ENCODE results near the gene RAPGEF4.

Gene RAPGEF4

GRCh38 chr2:172951554-172951953 is 215.9 kb downstream of the RAPGEF4 start:
- CTCF ChIA-PET, result interaction anchor here (1.7 kb wide), 1 partner anchor 19 kb away, joined by 7 read pairs; no protein-coding TSS in a partner anchor
- no peak for DNase-seq (ENCODE audit: extremely low spot score)
- POLR2A ChIA-PET, result no interaction called here
- TF ChIP-seq CTCF (IDR thresholded peaks at IDR 0.05; ENCODE audit: control extremely low read depth, extremely low read depth, low read depth, missing control alignments), result no peak

- DNase-seq (ENCODE audit: extremely low spot score), result no peak
- ChIA-PET POLR2A (no interaction called here), CTCF (interaction anchor here (1.1 kb wide), 1 partner anchor 21 kb away, joined by 3 read pairs; no protein-coding TSS in a partner anchor)
- no peak for TF ChIP-seq CTCF (IDR thresholded peaks at IDR 0.05; ENCODE audit: control extremely low read depth, extremely low read depth, low read depth, missing control alignments)
Measured at GRCh38 chr2:172953411-172953810, 217.8 kb downstream of the RAPGEF4 start.

- POLR2A ChIA-PET, result no interaction called here
- TF ChIP-seq CTCF (IDR thresholded peaks at IDR 0.05; ENCODE audit: control extremely low read depth, extremely low read depth, low read depth, missing control alignments), result no peak
- DNase-seq (ENCODE audit: extremely low spot score), result no peak
- CTCF ChIA-PET, result interaction anchor here (1.1 kb wide), 1 partner anchor 22 kb away, joined by 3 read pairs; no protein-coding TSS in a partner anchor
Measured at GRCh38 chr2:172953970-172954852, 218.6 kb downstream of the RAPGEF4 start.

- no peak for DNase-seq (ENCODE audit: extremely low spot score)
- ChIA-PET POLR2A (no interaction called here), CTCF (interaction anchor here (1.1 kb wide), 1 partner anchor 15 kb away, joined by 3 read pairs; no protein-coding TSS in a partner anchor)
- no peak for TF ChIP-seq CTCF (IDR thresholded peaks at IDR 0.05; ENCODE audit: control extremely low read depth, extremely low read depth, low read depth, missing control alignments)
Measured at GRCh38 chr2:172955587-172955986, 219.9 kb downstream of the RAPGEF4 start.

- CTCF ChIA-PET, result interaction anchor here (1.0 to 1.4 kb wide), 2 partner anchors 26 to 69 kb away, joined by 3 read pairs; no protein-coding TSS in a partner anchor
- DNase-seq (ENCODE audit: extremely low spot score), result no peak
- POLR2A ChIA-PET, result no interaction called here
- TF ChIP-seq CTCF (IDR thresholded peaks at IDR 0.05; ENCODE audit: control extremely low read depth, extremely low read depth, low read depth, missing control alignments), result no peak
Measured at GRCh38 chr2:172957734-172958133, 222.1 kb downstream of the RAPGEF4 start.

- CTCF ChIA-PET, result no interaction called here
Measured at GRCh38 chr2:172962082-172962481, 226.4 kb downstream of the RAPGEF4 start.

More at GRCh38 chr2:172962082-172962481, 226.4 kb downstream of the RAPGEF4 start:
- no peak for DNase-seq (ENCODE audit: extremely low spot score)
- POLR2A ChIA-PET, result no interaction called here
- TF ChIP-seq CTCF (IDR thresholded peaks at IDR 0.05; ENCODE audit: control extremely low read depth, extremely low read depth, low read depth, missing control alignments), result no peak

Measured in GM10248 (cell line).